NCI-H1092 (cell line): ENCODE data around the gene CCR7.

ENCODE experiments used
- DNase-seq: peaks from one replicate; lab custom pipeline; 2025; lab: John Stamatoyannopoulos, UW

Gene CCR7

DNA sequence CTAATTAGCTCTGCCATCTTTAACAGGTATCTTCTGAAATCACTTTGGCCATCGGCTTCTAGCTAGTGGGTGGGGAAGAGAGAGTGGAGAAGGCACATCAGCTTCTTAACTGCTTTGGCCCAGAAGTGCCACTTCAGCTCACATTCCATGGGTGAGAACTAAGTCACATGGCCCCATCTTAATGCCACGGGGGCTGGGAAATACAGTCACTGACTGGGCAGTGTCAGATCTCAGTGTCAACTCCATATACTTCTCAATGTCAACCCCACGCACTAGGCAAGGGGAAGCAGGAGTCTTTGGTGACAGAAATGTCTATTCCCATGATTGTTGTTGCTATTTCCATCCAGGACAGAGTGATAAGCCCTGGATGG is 29.4 kb downstream of the CCR7 start:
- DNase-seq = no peak

- DNase-seq = no peak
These were observed 29.8 kb downstream of the CCR7 start for GRCh38 chr17:40535438-40535837.

DNA sequence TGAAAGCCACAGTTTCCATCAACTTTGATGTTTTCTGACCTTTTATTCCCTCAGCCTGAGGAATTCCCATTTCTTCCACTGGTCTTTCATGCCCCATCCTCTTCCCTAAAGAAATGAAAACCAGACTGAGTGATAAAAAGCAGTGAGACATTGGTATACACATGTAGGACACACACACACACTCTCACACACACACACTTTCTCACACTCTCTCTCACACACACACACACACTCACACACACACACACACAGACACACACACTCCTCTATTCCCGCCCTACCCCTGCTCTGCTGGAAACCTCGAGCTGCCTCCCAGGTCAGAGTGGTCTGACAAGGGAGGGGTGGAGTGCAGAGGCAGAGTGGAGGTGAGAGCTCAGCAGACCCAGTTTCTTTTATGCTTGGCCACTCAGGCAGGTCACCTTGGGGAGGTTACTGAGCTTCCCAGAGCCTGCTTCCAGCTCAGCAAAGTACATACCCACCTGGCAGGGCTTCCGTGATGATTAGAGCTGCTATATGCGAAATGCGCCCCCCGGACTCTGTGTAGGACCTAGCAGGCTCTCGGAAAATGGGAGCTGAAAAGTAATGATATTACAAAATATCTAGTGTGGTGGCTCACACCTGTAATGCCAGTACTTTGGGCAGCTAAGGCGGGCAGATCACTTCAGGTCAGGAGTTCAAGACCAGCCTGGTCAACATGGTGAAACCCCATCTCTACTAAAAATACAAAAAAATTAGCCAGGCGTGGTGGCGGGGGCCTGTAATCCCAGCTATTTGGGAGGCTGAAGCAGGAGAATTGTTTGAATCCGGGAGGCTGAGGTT is 30.7 kb downstream of the CCR7 start:
- no peak for DNase-seq

- no peak for DNase-seq
These were observed 31.4 kb downstream of the CCR7 start for GRCh38 chr17:40533896-40534295.

- no peak for DNase-seq
These were observed 32.6 kb downstream of the CCR7 start for GRCh38 chr17:40532520-40533253.

- DNase-seq = no peak
These were observed 34.0 kb downstream of the CCR7 start for GRCh38 chr17:40531051-40531991.

DNA sequence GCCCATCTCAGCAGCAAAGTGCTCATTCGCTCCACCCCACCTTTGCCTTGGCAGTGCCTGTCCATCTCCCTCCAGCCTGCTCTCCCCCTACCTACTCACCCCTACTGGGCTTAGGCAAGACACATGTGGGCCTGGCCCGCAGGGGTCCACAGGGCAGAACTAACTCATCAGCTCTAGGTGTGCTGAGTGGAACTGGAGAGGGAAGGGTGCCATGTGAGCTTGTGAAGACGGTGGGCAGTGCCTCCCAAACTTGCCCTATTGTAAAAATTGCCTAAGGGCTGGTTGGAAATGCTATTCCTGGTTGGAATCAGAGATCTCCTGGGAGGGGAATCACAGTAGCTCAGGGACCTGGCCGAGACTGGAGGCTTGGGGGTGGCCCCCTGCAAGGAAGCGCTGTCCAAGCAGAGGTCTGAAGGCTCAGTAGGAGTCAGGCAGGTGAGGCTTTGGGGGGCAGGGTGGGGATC is 34.7 kb downstream of the CCR7 start:
- DNase-seq = no peak

DNA sequence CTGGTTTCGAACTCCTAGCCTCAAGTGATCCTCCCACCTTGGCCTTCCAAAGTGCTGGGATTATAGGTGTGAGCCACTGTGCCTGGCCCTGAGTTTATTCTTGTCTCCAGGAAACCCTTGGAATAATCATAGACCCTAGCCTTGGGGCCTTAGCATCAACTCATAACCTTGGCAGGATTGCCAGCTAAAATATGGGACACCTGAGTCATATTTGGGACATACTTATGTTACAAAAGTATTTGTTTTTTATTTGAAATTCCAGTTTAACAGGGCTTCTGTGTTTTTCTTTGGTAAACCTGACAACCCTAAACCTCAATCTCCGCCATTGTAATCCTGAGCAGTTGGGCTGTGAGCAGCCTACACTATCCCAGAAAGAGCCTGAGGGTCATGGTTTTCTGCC is 35.3 kb downstream of the CCR7 start:
- DNase-seq = no peak

GRCh38 chr17:40528692-40529417 is 36.4 kb downstream of the CCR7 start:
- DNase-seq = no peak

DNA sequence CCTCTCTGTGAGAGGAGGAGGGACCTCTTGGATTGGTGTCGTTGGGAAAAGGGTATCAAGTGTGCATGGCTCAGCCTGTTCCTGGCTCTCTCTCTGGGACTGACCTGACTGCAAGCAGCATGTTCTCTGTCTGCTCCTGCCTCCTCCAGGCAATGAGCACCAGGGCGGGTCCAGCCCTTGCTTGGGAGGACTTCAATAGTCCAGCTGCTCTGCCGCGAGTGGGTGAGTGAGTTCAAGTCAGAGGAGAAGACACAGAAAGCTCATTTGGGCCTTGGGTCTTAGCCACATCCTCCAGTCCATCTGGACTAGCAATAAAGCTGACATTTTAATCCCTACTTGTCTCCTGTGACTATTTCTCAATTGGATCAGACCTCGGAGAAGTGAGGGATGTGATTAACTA is 38.6 kb downstream of the CCR7 start:
- no peak for DNase-seq

GRCh38 chr17:40525294-40525693 is 40.0 kb downstream of the CCR7 start:
- DNase-seq = no peak

DNA sequence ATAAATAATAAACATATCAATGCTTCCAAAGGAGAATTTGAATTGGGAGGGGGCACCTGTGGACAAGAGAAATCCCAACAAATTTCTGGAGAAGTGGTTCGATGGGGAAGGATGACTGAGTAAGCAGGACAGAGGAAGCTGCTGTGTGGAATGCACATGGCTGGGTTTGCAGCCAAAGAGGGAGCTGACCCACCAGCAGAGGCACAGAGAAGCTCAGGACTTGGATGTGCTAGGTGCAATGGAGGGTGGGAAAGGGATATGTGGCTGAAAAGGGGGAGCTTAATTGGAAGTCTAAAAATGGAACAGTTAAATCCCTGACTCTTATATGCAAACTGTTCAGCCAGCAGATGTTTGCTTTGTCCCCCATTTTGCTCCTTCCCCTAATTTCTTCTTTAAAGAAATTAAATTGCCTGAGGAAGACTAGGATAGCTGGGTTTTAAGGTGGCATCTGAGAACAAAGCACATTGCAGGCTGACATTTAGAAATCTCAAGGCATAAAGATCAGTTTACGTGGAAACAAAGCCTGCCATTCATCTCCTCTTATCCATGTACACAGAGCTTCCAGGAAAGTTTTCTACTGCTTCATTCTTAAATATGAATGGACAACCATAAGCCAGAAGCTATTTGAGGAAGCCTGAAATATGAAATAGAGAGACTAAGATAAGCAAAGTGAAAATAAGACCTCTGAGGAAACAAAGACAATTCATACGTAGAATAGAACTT is 40.9 kb downstream of the CCR7 start:
- no peak for DNase-seq

DNA sequence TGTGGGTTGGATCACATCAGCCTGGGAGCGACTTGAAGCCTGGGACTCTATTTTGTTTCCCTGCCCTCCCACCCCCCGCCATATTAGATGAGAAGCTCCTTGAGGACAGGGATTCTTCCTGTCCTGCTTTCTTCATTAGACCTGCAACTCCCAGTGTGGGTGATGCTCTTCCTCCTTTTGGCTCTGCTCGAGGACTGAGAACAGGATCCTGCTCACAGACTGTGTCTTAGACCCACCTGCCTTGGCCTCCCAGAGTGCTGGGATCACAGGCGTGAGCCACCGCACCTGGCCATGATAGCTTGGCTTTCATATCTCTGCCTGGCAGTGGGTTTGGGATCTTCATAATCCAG is 42.3 kb downstream of the CCR7 start:
- no peak for DNase-seq

GRCh38 chr17:40522250-40522960 is 42.9 kb downstream of the CCR7 start:
- no peak for DNase-seq

DNA sequence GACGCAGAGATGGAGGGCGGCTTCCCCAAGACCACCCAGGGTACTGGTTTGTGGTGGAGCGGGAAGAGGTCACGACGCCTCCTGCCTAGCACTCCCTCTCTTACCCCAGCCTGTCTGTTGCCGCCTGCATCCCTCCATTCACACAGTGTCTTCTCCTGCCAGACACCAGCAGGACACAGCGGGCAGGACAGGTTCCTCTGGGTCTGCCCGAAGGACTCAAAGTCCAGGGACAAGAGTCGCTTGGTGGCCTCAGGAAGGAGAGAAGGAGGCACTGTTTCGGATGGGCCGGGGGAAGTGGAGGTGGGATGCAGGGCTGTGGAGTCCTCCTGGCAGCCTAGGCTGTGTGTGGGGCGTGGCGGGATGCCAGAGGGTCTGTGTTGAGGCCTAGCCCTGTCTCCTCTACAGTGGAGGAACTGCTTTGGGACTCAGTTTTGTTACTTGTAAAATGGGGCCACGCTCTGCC is 44.2 kb downstream of the CCR7 start:
- no peak for DNase-seq

GRCh38 chr17:40519089-40519775 is 46.0 kb downstream of the CCR7 start:
- DNase-seq = no peak

GRCh38 chr17:40518401-40519088 is 46.7 kb downstream of the CCR7 start:
- no peak for DNase-seq

DNA sequence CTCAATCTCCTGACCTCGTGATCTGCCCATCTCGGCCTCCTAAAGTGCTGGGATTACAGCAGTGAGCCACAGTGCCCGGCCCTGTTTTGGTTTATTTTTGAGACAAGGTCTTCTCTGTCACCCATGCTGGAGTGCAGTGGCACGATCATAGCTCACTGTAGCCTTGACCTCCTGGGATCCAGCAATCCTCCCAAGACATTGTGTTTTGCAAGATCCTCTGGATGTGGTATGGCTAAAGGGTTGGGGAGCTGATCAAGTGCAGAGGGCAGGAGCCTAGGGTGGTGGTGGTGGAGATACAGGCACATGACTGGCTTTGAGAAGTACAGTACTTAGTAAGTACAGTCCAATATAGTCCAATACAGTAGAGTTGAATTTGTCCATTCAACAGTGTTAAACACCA is 47.3 kb downstream of the CCR7 start:
- no peak for DNase-seq

DNA sequence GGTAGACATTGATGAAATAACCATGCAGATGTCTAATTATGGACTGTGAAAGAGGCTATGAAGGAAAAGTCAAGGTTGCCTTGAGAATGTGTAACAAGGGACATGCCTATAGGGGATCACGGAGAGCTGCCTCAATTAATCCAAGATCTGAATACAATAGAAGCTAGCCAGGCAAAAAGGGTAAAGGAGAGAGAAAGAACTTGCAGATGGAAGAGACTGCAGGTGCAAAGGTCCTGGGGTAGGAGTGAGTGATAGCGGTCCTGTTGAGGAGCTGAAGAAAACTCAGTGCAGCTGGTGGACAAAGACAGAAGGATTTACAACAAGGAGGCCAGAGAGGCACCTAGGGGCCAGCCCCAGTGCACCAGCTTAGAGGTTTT is 48.0 kb downstream of the CCR7 start:
- no peak for DNase-seq
